ENCODE measurements around the gene PGM2L1.

PGM2L1 gene

DNA sequence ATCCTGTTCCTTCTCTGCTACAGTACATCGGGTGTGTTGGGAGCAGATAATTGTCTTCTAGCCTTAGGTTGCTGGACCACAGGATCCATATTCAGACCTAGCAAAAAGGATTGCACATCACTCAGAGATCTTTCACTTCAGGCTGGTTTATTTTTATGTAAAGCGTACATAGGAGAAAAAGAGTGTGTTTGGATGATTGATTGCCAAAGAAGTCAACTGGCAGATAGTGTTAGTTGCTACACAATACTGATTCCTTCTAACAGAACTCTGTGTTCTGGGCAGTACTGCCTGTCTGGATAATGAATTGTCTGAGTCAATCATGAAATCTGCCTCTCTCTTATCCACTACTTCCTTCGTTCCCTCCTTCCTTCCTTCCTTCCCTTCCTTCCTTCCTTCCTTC lies 31.0 kb upstream of the PGM2L1 start:
- no peaks in the 10 kb centered on the region for H3K27me3 ChIP-seq (ENCODE audit: insufficient read depth, low read length, poor library complexity, severe bottlenecking)
- no peaks in the 10 kb centered on the region for H3F3A ChIP-seq (ENCODE audit: low read depth)
- H3K9me3 ChIP-seq (ENCODE audit: insufficient read depth, low read depth, low read length) = peaks cover 2% of the 10 kb centered on the region; the same call in 1 of the 2 replicates
- no peak overlapping the region for H3K9ac ChIP-seq (ENCODE audit: low read depth, low read length, poor library complexity, severe bottlenecking)
- H3K4me2 ChIP-seq (ENCODE audit: low read depth, low read length, poor library complexity, severe bottlenecking) = no peak overlapping the region
- no peaks in the 10 kb centered on the region for H4K20me1 ChIP-seq (ENCODE audit: insufficient read depth, low read length, poor library complexity, severe bottlenecking)
- no peak overlapping the region for H2AFZ ChIP-seq (ENCODE audit: low read length)
- no peak for TF ChIP-seq EZH2phosphoT487 (IDR thresholded peaks at IDR 0.05; ENCODE audit: borderline replicate concordance)
- TF ChIP-seq, protein P1, sequence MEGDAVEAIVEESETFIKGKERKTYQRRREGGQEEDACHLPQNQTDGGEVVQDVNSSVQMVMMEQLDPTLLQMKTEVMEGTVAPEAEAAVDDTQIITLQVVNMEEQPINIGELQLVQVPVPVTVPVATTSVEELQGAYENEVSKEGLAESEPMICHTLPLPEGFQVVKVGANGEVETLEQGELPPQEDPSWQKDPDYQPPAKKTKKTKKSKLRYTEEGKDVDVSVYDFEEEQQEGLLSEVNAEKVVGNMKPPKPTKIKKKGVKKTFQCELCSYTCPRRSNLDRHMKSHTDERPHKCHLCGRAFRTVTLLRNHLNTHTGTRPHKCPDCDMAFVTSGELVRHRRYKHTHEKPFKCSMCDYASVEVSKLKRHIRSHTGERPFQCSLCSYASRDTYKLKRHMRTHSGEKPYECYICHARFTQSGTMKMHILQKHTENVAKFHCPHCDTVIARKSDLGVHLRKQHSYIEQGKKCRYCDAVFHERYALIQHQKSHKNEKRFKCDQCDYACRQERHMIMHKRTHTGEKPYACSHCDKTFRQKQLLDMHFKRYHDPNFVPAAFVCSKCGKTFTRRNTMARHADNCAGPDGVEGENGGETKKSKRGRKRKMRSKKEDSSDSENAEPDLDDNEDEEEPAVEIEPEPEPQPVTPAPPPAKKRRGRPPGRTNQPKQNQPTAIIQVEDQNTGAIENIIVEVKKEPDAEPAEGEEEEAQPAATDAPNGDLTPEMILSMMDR (conservative IDR thresholded peaks at IDR 0.05; ENCODE audit: low read length) = no peak
- H3K4me3 ChIP-seq (ENCODE audit: low read length, poor library complexity, severe bottlenecking) = no peak overlapping the region
- no peaks in the 10 kb centered on the region for H3K79me2 ChIP-seq (ENCODE audit: insufficient read depth, low read length)
- no peaks in the 10 kb centered on the region for H3K9me2 ChIP-seq (replicated peaks; ENCODE audit: low read depth, low read length)
- no peaks in the 10 kb centered on the region for H3K36me3 ChIP-seq (ENCODE audit: insufficient read depth, low read length)
- H3K4me1 ChIP-seq (ENCODE audit: insufficient read depth, low read length, poor library complexity, severe bottlenecking) = no peaks in the 10 kb centered on the region

DNA sequence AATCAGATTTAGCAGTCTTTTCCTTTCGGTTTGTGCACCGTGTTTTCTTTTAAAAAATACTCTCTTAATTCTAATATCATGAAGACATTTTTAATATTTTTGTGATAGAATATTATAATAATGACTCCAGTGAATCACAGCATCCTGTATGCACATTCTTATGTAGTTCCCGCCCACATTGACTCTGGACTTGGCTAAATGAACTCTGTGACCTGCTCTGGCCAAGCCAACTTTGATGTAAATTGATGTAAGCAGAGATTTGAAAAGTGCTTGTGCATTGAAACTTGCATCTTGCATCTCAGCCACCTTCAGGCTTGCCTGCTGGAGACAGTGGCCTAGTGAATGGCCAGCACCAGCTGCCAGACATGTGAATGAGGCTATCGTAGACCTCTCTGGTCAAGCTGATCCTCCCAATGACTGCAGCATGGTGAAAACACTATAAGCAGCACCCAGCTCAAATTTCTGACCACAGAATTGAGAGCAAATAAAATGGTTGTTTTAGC lies 29.2 kb upstream of the PGM2L1 start:
- no peak for TF ChIP-seq EZH2phosphoT487 (IDR thresholded peaks at IDR 0.05; ENCODE audit: borderline replicate concordance)
- TF ChIP-seq, protein P1 (conservative IDR thresholded peaks at IDR 0.05; ENCODE audit: low read length) = no peak
- no peak overlapping the region for H3K4me2 ChIP-seq (ENCODE audit: low read depth, low read length, poor library complexity, severe bottlenecking)

DNA sequence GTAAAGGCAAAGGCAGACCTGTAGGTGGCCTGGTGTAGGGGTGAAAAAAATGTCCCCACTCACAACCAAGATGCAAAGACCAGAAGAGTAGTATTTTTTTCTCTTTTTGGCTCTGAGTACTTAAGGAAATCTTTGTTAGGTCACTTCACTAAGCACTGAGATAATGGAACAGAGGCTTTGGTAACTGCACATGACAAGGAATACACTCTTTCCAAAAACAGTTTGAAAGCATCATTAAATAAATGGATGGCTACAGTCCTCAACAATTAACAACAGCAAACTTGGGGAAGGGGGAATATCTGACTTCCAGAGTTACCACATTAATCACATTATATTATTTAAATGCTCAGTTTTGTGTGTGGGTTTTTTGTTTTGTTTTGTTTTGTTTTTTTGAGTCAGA lies 26.9 kb upstream of the PGM2L1 start:
- no peaks in the 10 kb centered on the region for H3F3A ChIP-seq (ENCODE audit: low read depth)
- H3K4me2 ChIP-seq (ENCODE audit: low read depth, low read length, poor library complexity, severe bottlenecking) = no peak overlapping the region
- no peaks in the 10 kb centered on the region for H3K4me1 ChIP-seq (ENCODE audit: insufficient read depth, low read length, poor library complexity, severe bottlenecking)
- no peaks in the 10 kb centered on the region for H3K36me3 ChIP-seq (ENCODE audit: insufficient read depth, low read length)
- peaks cover 2% of the 10 kb centered on the region; the same call in 1 of the 2 replicates for H3K9me3 ChIP-seq (ENCODE audit: insufficient read depth, low read depth, low read length)
- no peak overlapping the region for H2AFZ ChIP-seq (ENCODE audit: low read length)
- H3K79me2 ChIP-seq (ENCODE audit: insufficient read depth, low read length) = no peaks in the 10 kb centered on the region
- H3K4me3 ChIP-seq (ENCODE audit: low read length, poor library complexity, severe bottlenecking) = no peak overlapping the region
- no peak for TF ChIP-seq EZH2phosphoT487 (IDR thresholded peaks at IDR 0.05; ENCODE audit: borderline replicate concordance)
- TF ChIP-seq, protein P1 (conservative IDR thresholded peaks at IDR 0.05; ENCODE audit: low read length) = no peak
- H4K20me1 ChIP-seq (ENCODE audit: insufficient read depth, low read length, poor library complexity, severe bottlenecking) = no peaks in the 10 kb centered on the region
- no peaks in the 10 kb centered on the region for H3K9me2 ChIP-seq (replicated peaks; ENCODE audit: low read depth, low read length)
- no peaks in the 10 kb centered on the region for H3K27me3 ChIP-seq (ENCODE audit: insufficient read depth, low read length, poor library complexity, severe bottlenecking)
- H3K9ac ChIP-seq (ENCODE audit: low read depth, low read length, poor library complexity, severe bottlenecking) = no peak overlapping the region

More for the DNA sequence above, 29.2 kb upstream of the PGM2L1 start:
- Histone ChIP-seq H3K9ac (ENCODE audit: low read depth, low read length, poor library complexity, severe bottlenecking) (no peak overlapping the region), H3K79me2 (ENCODE audit: insufficient read depth, low read length) (no peaks in the 10 kb centered on the region), H3K9me3 (ENCODE audit: insufficient read depth, low read depth, low read length) (peaks cover 2% of the 10 kb centered on the region; the same call in 1 of the 2 replicates), H4K20me1 (ENCODE audit: insufficient read depth, low read length, poor library complexity, severe bottlenecking) (no peaks in the 10 kb centered on the region), H3K9me2 (replicated peaks; ENCODE audit: low read depth, low read length) (no peaks in the 10 kb centered on the region), H3K36me3 (ENCODE audit: insufficient read depth, low read length) (no peaks in the 10 kb centered on the region), H3F3A (ENCODE audit: low read depth) (no peaks in the 10 kb centered on the region), H3K27me3 (ENCODE audit: insufficient read depth, low read length, poor library complexity, severe bottlenecking) (no peaks in the 10 kb centered on the region), H3K4me3 (ENCODE audit: low read length, poor library complexity, severe bottlenecking) (no peak overlapping the region), H3K4me1 (ENCODE audit: insufficient read depth, low read length, poor library complexity, severe bottlenecking) (no peaks in the 10 kb centered on the region), H2AFZ (ENCODE audit: low read length) (no peak overlapping the region)
